ENCODE measurements around the gene EPS15.
"Not testable (repeated sequence)": the region's sequence is repeated elsewhere in the genome, so short reads cannot be mapped to it uniquely, and the experiment has no call there.

EPS15 gene

DNA sequence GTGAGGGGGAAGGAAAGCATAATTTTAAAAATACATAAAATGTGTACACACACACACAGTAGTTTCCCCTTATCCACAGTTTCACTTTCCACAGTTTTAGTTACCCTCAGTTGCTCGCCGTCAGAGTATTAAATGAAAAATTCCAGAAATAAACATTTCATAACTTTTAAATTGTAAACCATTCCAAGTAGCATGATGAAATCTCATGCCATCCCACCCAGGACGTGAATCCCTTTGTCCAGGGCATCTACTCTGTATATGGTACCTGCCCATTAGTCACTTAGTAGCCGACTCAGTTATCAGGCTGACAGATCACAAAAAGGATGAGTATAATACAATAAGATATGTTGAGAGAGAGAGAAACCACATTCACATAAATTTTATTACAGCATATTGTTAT lies 36.2 kb downstream of the EPS15 start:
- no peak for TF ChIP-seq ARNT (IDR thresholded peaks at IDR 0.05)
- no peak for TF ChIP-seq ZNF384 (IDR thresholded peaks at IDR 0.05)
- TF ChIP-seq ELF4 (IDR thresholded peaks at IDR 0.05): no peak
- no peak for TF ChIP-seq HDGF (IDR thresholded peaks at IDR 0.05; ENCODE audit: borderline replicate concordance)
- TF ChIP-seq FOXK2 (IDR thresholded peaks at IDR 0.05): no peak
- no peak for TF ChIP-seq CTBP1 (IDR thresholded peaks at IDR 0.05; ENCODE audit: borderline replicate concordance)
- TF ChIP-seq LEF1 (IDR thresholded peaks at IDR 0.05; ENCODE audit: borderline replicate concordance): no peak
- no peak for TF ChIP-seq NFRKB (IDR thresholded peaks at IDR 0.05)
- no peak for TF ChIP-seq BHLHE40 (IDR thresholded peaks at IDR 0.05; ENCODE audit: borderline replicate concordance)
- no peak for TF ChIP-seq FOXA1 (IDR thresholded peaks at IDR 0.05)
- TF ChIP-seq, protein P1, sequence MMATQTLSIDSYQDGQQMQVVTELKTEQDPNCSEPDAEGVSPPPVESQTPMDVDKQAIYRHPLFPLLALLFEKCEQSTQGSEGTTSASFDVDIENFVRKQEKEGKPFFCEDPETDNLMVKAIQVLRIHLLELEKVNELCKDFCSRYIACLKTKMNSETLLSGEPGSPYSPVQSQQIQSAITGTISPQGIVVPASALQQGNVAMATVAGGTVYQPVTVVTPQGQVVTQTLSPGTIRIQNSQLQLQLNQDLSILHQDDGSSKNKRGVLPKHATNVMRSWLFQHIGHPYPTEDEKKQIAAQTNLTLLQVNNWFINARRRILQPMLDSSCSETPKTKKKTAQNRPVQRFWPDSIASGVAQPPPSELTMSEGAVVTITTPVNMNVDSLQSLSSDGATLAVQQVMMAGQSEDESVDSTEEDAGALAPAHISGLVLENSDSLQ (IDR thresholded peaks at IDR 0.05): no peak
- TF ChIP-seq FOXM1 (IDR thresholded peaks at IDR 0.05; ENCODE audit: borderline replicate concordance): no peak
- no peak for TF ChIP-seq SP1 (IDR thresholded peaks at IDR 0.05)
- TF ChIP-seq L3MBTL2 (conservative IDR thresholded peaks at IDR 0.05): no peak
- ChIA-PET POLR2A (no interaction called here), CTCF (no interaction called here)
- DNase-seq (ENCODE audit: extremely low spot score): no peak

DNA sequence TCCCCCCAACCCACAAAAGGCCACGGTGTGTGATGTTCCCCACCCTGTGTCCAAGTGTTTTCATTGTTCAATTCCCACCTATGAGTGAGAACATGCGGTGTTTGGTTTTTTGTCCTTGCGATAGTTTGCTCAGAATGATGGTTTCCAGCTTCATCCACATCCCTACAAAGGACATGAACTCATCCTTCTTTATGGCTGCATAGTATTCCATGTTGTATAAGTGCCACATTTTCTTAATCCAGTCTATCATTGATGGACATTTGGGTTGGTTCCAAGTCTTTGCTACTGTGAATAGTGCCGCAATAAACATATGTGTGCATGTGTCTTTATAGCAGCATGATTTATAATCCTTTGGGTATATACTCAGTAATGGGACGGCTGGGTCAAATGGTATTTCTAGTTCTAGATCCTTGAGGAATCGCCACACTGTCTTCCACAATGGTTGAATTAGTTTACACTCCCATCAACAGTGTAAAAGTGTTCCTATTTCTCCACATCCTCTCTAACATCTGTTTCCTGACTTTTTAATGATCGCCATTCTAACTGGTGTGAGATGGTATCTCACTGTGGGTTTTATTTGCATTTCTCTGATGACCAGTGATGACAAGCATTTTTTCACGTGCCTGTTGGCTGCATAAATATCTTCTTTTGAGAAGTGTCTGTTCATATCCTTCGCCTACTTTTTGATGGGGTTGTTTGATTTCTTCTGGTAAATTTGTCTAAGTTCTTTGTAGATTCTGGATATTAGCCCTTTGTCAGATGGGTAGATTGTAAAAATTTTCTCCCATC lies 44.0 kb downstream of the EPS15 start:
- POLR2A ChIA-PET; CTCF ChIA-PET; DNase-seq (ENCODE audit: extremely low spot score): not testable (repeated sequence)

DNA sequence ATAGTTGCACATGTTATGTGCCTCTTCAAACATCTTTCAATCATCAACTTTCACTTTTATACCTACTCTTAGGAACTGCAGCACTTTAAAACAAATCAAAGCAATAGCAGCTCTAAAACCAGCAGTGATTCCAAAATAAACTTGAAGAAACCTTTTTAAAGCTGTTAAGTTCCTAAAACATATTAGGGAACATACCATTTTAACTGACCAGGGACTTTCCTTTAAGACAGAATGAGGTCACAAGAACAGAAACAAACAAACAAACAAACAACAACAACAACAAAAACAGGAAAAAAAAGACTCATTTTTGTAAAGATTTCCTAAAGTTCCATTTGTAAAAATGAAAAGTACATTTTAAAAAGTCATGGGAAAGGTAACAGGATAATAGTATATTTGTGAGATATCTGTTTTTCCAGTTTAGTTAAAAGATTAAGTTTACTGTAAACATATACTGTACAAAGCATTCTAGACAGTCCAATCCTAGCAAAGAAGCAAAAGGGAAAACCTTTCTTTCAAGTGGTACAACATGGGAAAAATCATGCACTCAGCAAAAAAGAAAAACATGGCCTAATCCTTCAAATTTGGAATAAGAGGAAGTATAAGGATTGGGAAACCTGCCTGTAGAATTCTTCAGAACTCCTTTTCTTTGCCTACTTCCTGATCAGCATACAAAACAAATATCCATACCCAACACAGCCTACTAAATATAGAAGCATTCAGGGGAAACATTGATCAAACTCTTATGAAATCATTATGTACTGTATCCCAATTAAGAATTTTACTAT lies 45.5 kb downstream of the EPS15 start:
- POLR2A ChIA-PET: no interaction called here
- TF ChIP-seq ELF4 (IDR thresholded peaks at IDR 0.05) (no peak), L3MBTL2 (conservative IDR thresholded peaks at IDR 0.05) (no peak), FOXA1 (IDR thresholded peaks at IDR 0.05) (no peak), BHLHE40 (IDR thresholded peaks at IDR 0.05; ENCODE audit: borderline replicate concordance) (no peak), ZNF384 (IDR thresholded peaks at IDR 0.05) (no peak), HDGF (IDR thresholded peaks at IDR 0.05; ENCODE audit: borderline replicate concordance) (no peak), CTBP1 (IDR thresholded peaks at IDR 0.05; ENCODE audit: borderline replicate concordance) (no peak), TARDBP (IDR thresholded peaks at IDR 0.05) (no peak), NFRKB (IDR thresholded peaks at IDR 0.05) (no peak)
- TF ChIP-seq, protein P1 (IDR thresholded peaks at IDR 0.05): no peak
- DNase-seq (ENCODE audit: extremely low spot score): no peak
- CTCF ChIA-PET: interaction anchor here (0.5 kb wide), 1 partner anchor 96 kb away, joined by 3 read pairs; no protein-coding TSS in a partner anchor

DNA sequence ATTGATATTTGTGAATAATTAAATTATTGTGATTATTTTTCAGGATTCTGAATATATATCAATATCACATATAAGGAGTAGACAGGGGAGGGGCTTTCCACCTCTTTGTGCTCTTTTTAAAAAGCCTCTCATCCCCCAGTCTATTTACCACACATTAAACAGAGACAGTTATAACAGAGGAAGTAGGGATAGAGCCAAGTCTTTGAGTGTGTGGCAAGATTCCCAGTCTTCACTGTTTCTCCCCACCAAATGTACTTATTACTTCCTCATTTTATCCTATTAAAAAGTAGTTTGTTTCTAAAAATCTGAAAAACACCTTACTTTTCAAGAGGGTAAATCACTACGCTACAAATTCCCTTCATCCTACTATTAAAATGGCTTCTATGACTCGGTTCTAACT lies 46.7 kb downstream of the EPS15 start:
- ChIA-PET CTCF (no interaction called here), POLR2A (no interaction called here)
- DNase-seq (ENCODE audit: extremely low spot score): no peak
- TF ChIP-seq HDGF (IDR thresholded peaks at IDR 0.05; ENCODE audit: borderline replicate concordance): no peak
- no peak for TF ChIP-seq NFRKB (IDR thresholded peaks at IDR 0.05)
- no peak for TF ChIP-seq FOXA1 (IDR thresholded peaks at IDR 0.05)

DNA sequence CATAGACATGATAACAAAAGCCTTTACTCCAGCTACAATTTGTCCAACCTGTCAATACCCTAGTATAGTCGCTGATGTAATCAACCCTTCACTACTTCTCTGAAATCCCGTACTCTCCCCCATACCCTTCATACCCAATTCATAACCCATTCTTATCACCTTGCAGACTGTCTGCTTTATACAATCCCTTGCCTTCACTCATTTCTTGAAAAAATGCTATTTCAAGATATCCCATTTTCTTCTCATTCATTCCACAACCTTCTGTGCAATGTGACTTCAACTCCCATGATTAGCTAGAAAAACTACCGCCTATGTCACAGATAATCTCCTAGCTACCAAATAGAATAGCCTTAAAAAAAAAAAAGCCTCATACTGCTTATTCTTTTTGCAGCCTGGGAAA lies 49.5 kb downstream of the EPS15 start:
- TF ChIP-seq SP1 (IDR thresholded peaks at IDR 0.05) (no peak), TARDBP (IDR thresholded peaks at IDR 0.05) (no peak), FOXA1 (IDR thresholded peaks at IDR 0.05) (no peak), FOXM1 (IDR thresholded peaks at IDR 0.05; ENCODE audit: borderline replicate concordance) (no peak)
- no peak for DNase-seq (ENCODE audit: extremely low spot score)
- POLR2A ChIA-PET: no interaction called here
- CTCF ChIA-PET: no interaction called here

DNA sequence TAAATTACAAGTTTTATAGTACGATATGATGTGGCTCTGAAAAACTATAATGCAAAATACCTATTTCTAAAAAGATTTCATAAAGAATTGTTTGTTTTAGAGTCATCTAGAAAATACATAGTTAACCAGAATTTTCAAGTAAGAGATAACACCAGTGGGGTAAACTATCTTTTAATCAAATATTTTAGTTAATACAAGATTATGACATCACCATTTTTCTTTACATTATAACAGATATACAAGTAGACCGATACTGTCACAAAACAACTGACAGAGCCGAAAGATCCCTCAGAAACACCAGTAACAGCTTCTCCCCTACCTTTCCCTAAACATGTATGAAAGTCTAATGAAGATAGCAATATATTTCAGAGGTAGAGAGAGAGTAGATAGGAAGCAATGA lies 54.2 kb downstream of the EPS15 start:
- ChIA-PET POLR2A (no interaction called here), CTCF (no interaction called here)
- no peak for TF ChIP-seq SUZ12 (IDR thresholded peaks at IDR 0.05)
- no peak for TF ChIP-seq LEF1 (IDR thresholded peaks at IDR 0.05; ENCODE audit: borderline replicate concordance)
- TF ChIP-seq FOXM1 (IDR thresholded peaks at IDR 0.05; ENCODE audit: borderline replicate concordance): no peak
- no peak for TF ChIP-seq ELF4 (IDR thresholded peaks at IDR 0.05)
- TF ChIP-seq, protein P1 (IDR thresholded peaks at IDR 0.05): no peak
- TF ChIP-seq CTBP1 (IDR thresholded peaks at IDR 0.05; ENCODE audit: borderline replicate concordance): no peak
- no peak for TF ChIP-seq FOXK2 (IDR thresholded peaks at IDR 0.05)
- no peak for TF ChIP-seq L3MBTL2 (conservative IDR thresholded peaks at IDR 0.05)
- no peak for TF ChIP-seq NFRKB (IDR thresholded peaks at IDR 0.05)
- DNase-seq (ENCODE audit: extremely low spot score): no peak

DNA sequence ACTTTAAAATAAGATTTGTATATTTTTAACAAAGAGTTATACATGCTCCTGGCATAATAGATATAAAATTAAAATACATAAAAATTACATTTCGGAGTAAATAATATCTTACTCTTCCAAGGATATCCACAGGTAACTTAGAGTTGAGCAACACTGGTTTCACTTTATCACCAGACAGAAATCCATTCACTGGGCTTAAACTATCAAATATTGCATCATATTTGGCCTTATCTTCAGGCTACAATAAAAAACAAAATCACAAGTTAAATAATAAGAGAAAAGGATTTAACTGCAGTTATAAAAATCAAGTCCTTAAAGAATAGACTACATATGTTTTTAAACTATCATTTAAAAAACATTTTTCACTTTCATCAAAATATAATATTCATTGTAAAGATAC lies 55.5 kb downstream of the EPS15 start:
- DNase-seq (ENCODE audit: extremely low spot score): no peak
- POLR2A ChIA-PET: no interaction called here
- TF ChIP-seq ARNT (IDR thresholded peaks at IDR 0.05) (no peak), LEF1 (IDR thresholded peaks at IDR 0.05; ENCODE audit: borderline replicate concordance) (no peak), NFRKB (IDR thresholded peaks at IDR 0.05) (no peak), FOXA1 (IDR thresholded peaks at IDR 0.05) (no peak), ZNF384 (IDR thresholded peaks at IDR 0.05) (no peak), CTBP1 (IDR thresholded peaks at IDR 0.05; ENCODE audit: borderline replicate concordance) (no peak), L3MBTL2 (conservative IDR thresholded peaks at IDR 0.05) (no peak), ELF4 (IDR thresholded peaks at IDR 0.05) (no peak), FOXM1 (IDR thresholded peaks at IDR 0.05; ENCODE audit: borderline replicate concordance) (no peak), FOXK2 (IDR thresholded peaks at IDR 0.05) (no peak), BHLHE40 (IDR thresholded peaks at IDR 0.05; ENCODE audit: borderline replicate concordance) (no peak), TARDBP (IDR thresholded peaks at IDR 0.05) (no peak), SUZ12 (IDR thresholded peaks at IDR 0.05) (no peak)
- TF ChIP-seq, protein P1 (IDR thresholded peaks at IDR 0.05): no peak
- CTCF ChIA-PET: no interaction called here

Measured in HEK293T (cell line).